Fibroblast of villous mesenchyme (primary cell): Measurements from ENCODE around the gene FKBP1C. TPM values are rescaled to one million over a fixed set of nuclear protein-coding genes. Genes with fewer than 3 reads are reported as not detected.
"Not testable (repeated sequence)": the region's sequence is repeated elsewhere in the genome, so short reads cannot be mapped to it uniquely, and the experiment has no call there.

Experiments used
- DNase-seq: peaks from one replicate; pipeline ENCODE4 v3.0.0-alpha.2; 2010; ENCODE audit warnings: low read depth
- H3K4me3 ChIP-seq: 2 replicates; pipeline ENCODE4 v1.5.1; 2011; ENCODE audit warnings: low read depth, mild to moderate bottlenecking, low read length
- total RNA-seq: library from RNA; depleted of rRNA; stranded (reverse); fragments of >200 nt; gene quantifications from 2 replicates; pipeline ENCODE4 v1.2.3, GENCODE V29; 2012
- TF ChIP-seq, protein P1 (sequence below): IDR thresholded peaks from 2 replicates; pipeline ENCODE4 v1.5.1; 2012; ENCODE audit warnings: low read depth, mild to moderate bottlenecking, low read length; ENCODE audit not compliant: insufficient read depth

The FKBP1C gene
- total RNA-seq = 0.43 and 1.6 TPM in 2 replicates

DNA sequence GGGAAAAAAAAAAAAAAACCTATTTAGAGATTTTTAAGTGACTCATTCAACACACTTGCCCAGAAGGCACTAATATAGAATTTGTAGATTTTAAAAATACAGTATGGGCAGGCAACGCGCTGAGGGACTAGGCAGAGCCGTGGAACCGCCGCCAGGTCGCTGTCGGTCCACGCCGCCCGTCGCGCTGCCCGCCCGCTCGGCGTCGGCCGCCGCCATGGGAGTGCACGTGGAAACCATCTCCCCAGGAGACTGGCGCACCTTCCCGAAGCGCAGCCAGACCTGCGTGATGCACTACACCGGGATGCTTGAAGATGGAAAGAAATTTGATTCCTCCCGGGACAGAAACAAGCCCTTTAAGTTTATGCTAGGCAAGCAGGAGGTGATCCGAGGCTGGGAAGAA is at the start of gene FKBP1C:
FKBP1C (plus strand) TSS at position 127 of the 400 bp plus-strand sequence.
- not testable (repeated sequence) for DNase-seq, H3K4me3 ChIP-seq

DNA sequence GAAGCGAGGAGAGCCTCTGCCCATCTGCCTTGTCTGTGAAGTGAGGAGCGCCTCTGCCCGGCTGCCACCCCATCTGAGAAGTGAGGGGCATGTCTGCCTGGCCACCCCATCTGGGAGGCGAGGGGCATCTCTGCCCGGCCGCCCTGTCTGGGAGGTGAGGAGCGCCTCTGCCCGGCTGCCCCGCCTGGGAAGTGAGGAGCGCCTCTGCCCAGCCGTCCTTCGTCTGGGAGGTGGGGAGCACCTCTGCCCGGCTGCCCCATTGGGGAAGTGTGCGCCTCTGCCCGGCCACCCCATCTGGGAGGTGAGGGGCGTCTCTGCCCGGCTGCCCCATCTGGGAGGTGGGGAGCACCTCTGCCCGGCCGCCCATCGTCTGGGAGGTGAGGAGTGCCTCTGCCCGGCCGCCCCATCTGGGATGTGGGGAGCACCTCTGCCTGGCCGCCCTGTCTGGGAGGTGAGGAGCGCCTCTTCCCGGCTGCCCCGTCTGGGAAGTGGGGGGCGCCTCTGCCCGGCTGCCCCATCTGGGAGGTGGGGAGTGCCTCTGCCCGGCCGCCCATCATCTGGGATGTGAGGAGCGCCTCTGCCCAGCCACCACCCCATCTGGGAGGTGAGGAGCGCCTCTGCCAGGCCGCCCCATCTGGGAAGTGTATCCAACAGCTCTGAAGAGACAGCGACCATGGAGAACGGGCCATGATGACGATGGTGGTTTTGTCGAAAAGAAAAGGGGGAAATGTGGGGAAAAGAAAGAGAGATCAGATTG is 47.0 kb upstream of the FKBP1C start:
- not testable (repeated sequence) for DNase-seq, H3K4me3 ChIP-seq

DNA sequence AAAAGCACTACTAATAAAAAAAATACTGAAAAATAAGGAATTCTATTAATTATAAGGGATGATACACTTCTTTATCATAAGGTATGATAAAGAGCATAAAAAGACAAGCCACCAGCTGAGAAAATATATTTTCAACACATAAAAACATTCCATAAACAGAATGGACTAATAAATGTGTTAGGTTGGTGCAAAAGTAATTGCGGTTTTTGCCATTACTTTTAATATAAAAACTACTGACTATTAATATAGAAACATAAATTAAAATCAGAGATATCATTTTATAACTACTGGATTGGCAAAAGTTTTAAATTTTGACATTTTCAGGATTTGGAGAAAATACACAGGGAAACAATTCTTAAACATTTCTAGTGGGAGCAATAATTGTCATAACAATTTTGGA is 37.1 kb upstream of the FKBP1C start:
- H3K4me3 ChIP-seq = no peak overlapping the region
- no peak for DNase-seq
- TF ChIP-seq, protein P1, sequence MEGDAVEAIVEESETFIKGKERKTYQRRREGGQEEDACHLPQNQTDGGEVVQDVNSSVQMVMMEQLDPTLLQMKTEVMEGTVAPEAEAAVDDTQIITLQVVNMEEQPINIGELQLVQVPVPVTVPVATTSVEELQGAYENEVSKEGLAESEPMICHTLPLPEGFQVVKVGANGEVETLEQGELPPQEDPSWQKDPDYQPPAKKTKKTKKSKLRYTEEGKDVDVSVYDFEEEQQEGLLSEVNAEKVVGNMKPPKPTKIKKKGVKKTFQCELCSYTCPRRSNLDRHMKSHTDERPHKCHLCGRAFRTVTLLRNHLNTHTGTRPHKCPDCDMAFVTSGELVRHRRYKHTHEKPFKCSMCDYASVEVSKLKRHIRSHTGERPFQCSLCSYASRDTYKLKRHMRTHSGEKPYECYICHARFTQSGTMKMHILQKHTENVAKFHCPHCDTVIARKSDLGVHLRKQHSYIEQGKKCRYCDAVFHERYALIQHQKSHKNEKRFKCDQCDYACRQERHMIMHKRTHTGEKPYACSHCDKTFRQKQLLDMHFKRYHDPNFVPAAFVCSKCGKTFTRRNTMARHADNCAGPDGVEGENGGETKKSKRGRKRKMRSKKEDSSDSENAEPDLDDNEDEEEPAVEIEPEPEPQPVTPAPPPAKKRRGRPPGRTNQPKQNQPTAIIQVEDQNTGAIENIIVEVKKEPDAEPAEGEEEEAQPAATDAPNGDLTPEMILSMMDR = no peak

DNA sequence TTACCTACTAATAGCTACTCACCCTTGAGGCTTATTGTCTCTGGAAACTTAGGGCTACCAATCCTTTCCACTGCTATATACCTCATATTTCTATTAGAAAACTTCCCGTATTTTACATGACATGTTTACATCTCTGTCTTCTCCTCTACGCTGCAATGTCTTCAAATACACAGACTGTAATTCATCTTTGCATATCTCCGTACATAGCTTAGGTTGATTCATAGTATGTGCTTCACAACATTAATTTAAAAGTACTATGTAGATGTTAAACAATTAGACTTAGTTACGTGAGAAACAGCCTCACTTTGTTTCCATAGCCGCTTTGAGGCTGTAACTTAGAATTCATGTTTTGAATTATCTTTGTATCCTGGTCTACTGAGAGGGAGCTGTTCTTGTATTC is 35.1 kb upstream of the FKBP1C start:
- no peak overlapping the region for H3K4me3 ChIP-seq
- DNase-seq = no peak
- TF ChIP-seq, protein P1 = no peak

DNA sequence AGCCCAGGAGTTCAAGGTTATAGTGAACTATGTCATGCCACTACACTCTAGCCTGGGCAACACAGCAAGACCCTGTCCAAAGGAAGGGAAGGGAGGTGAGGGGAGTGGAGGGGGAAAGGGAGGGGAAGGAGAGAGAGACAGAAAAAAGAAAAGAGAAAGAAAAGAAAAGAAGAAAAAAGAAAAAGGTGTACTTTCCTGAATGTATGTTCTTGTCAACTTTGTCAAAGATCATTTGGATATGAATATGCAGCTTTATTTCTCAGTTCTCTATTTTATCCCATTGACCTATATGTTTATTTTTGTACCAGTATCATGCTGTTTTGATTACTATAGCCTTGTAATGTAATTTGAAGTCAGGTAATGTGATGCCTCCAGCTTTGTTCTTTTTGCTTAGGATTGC is 30.9 kb upstream of the FKBP1C start:
- TF ChIP-seq, protein P1 = no peak
- DNase-seq = no peak
- no peak overlapping the region for H3K4me3 ChIP-seq

DNA sequence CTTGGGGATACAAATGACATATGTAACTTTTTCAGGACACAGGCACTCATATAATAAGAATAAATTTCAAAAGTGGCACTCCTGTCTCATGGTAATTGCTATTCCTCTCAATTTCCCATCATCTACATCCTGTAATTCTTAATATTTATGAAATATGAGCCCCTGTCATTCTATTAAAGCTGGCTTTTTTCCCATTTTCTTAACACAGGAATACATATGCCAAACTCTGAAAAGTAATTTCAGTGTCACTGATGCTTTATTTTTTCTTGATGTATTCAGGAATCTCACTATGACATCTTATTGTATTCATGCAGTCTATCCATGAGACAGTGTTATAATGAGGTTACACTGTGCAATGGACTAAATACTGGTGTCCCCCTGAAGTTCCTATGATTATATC is 24.3 kb upstream of the FKBP1C start:
- no peak overlapping the region for H3K4me3 ChIP-seq
- TF ChIP-seq, protein P1 = no peak
- DNase-seq = no peak

DNA sequence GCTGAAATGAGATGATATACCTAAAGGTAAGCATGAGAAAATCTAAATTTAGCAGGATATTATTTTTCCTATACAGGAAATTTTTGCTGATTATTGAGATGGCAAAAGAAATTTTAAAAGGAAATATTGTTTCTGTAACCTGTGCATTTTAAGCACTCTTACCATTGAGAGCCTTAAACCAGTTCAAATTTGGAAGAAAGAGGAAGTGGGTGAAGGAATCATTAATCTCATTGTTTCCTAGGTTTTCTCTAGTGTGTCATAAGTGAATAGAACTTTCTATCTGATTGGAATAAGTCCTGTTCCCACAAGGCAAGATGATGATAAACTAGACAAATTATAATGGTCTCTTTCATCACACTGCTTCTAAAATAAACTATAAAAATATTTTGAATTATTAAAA is 22.4 kb upstream of the FKBP1C start:
- no peak overlapping the region for H3K4me3 ChIP-seq
- TF ChIP-seq, protein P1 = no peak
- DNase-seq = no peak

DNA sequence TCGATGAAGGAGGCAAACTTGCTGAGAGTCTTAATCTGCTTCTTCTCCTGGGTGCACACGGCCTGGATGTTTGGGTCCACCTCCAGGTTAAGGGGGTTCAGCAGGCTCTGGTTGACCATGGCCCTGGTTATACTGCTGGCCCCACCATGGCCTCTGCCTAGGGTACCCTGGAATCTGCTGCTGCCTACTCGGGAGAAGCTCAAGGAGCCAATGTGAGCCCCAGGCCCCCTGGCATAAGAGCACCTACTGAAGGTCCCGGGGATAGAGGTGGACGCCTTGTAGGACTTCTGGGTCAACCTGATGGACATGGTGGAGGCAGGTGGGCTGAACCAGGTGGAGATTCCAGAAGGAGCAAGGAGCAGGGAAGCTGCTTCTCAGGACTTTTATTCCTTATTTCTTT is 17.9 kb upstream of the FKBP1C start:
- TF ChIP-seq, protein P1 = no peak
- no peak overlapping the region for H3K4me3 ChIP-seq
- DNase-seq = no peak
